Measurements from ENCODE around the gene GAL3ST3.

- TF ChIP-seq CTCF (IDR thresholded peaks at IDR 0.05) (no peak), POLR2A (IDR thresholded peaks at IDR 0.05) (no peak)
These were observed 13.4 kb upstream of the GAL3ST3 start for GRCh38 chr11:66062408-66062807.
